ENCODE results near the gene DDX28. TPM values are rescaled to one million over a fixed set of nuclear protein-coding genes. Genes with fewer than 3 reads are reported as not detected.

The DDX28 gene
- total and polyA plus RNA-seq, 2 experiments from 2014 or later: 12.2 to 23.8 TPM

DNA sequence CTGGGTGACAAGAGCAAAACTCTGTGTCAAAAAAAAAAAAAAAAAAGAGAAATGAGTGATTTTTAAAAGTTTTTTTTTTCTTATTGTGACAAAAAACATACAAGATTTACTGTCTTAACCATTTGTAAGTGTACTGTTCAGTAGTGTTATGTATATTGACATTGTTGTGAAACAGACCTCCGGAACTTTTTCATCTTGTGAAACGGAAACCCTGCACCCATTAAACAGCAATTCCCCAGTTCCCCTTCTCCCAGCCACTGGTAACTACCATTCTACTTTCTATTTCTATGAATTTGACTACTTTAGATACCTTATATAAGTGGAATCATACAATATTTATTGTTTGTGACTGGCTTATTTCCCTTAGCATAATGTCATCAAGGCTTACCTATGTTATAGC is 18.8 kb upstream of the DDX28 start:
- no peak overlapping the region for H2AFZ ChIP-seq
- H3K27me3 ChIP-seq (ENCODE audit: insufficient read depth): no peaks in the 10 kb centered on the region
- TF ChIP-seq STAT1 (IDR thresholded peaks at IDR 0.05; ENCODE audit: unreplicated experiment): no peak
- no peak for TF ChIP-seq EZH2 (IDR thresholded peaks at IDR 0.05; ENCODE audit: low read depth, unreplicated experiment)
- TF ChIP-seq, protein P1, sequence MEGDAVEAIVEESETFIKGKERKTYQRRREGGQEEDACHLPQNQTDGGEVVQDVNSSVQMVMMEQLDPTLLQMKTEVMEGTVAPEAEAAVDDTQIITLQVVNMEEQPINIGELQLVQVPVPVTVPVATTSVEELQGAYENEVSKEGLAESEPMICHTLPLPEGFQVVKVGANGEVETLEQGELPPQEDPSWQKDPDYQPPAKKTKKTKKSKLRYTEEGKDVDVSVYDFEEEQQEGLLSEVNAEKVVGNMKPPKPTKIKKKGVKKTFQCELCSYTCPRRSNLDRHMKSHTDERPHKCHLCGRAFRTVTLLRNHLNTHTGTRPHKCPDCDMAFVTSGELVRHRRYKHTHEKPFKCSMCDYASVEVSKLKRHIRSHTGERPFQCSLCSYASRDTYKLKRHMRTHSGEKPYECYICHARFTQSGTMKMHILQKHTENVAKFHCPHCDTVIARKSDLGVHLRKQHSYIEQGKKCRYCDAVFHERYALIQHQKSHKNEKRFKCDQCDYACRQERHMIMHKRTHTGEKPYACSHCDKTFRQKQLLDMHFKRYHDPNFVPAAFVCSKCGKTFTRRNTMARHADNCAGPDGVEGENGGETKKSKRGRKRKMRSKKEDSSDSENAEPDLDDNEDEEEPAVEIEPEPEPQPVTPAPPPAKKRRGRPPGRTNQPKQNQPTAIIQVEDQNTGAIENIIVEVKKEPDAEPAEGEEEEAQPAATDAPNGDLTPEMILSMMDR (conservative IDR thresholded peaks at IDR 0.05; ENCODE audit: low read depth in 2 of 2): no peak
- TF ChIP-seq, protein P2, sequence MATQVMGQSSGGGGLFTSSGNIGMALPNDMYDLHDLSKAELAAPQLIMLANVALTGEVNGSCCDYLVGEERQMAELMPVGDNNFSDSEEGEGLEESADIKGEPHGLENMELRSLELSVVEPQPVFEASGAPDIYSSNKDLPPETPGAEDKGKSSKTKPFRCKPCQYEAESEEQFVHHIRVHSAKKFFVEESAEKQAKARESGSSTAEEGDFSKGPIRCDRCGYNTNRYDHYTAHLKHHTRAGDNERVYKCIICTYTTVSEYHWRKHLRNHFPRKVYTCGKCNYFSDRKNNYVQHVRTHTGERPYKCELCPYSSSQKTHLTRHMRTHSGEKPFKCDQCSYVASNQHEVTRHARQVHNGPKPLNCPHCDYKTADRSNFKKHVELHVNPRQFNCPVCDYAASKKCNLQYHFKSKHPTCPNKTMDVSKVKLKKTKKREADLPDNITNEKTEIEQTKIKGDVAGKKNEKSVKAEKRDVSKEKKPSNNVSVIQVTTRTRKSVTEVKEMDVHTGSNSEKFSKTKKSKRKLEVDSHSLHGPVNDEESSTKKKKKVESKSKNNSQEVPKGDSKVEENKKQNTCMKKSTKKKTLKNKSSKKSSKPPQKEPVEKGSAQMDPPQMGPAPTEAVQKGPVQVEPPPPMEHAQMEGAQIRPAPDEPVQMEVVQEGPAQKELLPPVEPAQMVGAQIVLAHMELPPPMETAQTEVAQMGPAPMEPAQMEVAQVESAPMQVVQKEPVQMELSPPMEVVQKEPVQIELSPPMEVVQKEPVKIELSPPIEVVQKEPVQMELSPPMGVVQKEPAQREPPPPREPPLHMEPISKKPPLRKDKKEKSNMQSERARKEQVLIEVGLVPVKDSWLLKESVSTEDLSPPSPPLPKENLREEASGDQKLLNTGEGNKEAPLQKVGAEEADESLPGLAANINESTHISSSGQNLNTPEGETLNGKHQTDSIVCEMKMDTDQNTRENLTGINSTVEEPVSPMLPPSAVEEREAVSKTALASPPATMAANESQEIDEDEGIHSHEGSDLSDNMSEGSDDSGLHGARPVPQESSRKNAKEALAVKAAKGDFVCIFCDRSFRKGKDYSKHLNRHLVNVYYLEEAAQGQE (IDR thresholded peaks at IDR 0.05; ENCODE audit: unreplicated experiment): no peak
- TF ChIP-seq CREB1 (CRISPR knock-in tag; IDR thresholded peaks at IDR 0.05; ENCODE audit: low read depth): no peak
- TF ChIP-seq ZNF331 (CRISPR knock-in tag; IDR thresholded peaks at IDR 0.05; ENCODE audit: low read depth): no peak
- TF ChIP-seq, protein P3, sequence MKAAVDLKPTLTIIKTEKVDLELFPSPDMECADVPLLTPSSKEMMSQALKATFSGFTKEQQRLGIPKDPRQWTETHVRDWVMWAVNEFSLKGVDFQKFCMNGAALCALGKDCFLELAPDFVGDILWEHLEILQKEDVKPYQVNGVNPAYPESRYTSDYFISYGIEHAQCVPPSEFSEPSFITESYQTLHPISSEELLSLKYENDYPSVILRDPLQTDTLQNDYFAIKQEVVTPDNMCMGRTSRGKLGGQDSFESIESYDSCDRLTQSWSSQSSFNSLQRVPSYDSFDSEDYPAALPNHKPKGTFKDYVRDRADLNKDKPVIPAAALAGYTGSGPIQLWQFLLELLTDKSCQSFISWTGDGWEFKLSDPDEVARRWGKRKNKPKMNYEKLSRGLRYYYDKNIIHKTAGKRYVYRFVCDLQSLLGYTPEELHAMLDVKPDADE (IDR thresholded peaks at IDR 0.05): no peak
- TF ChIP-seq EZH2phosphoT487 (IDR thresholded peaks at IDR 0.05; ENCODE audit: unreplicated experiment): no peak
- TF ChIP-seq NANOG (IDR thresholded peaks at IDR 0.05; ENCODE audit: borderline replicate concordance): no peak
- no peak for TF ChIP-seq ZNF462 (CRISPR knock-in tag; IDR thresholded peaks at IDR 0.05)
- no peak for TF ChIP-seq JUNB (IDR thresholded peaks at IDR 0.05; ENCODE audit: unreplicated experiment)
- TF ChIP-seq ZNF114 (CRISPR knock-in tag; IDR thresholded peaks at IDR 0.05): no peak
- TF ChIP-seq POLR2AphosphoS5 (IDR thresholded peaks at IDR 0.05; ENCODE audit: low read depth): no peak
- no peaks in the 10 kb centered on the region for H3K4me1 ChIP-seq (ENCODE audit: insufficient read depth)
- Mint-ChIP-seq H3K27me3 (ENCODE audit: insufficient read depth, low read depth, poor library complexity) (peaks cover 2% of the 10 kb centered on the region), H3K27ac (no peak overlapping the region), H3K36me3 (ENCODE audit: low read depth) (peaks cover 28% of the 10 kb centered on the region), H3K4me3 (no peak overlapping the region), H3K9me3 (no peaks in the 10 kb centered on the region), H3K4me1 (no peaks in the 10 kb centered on the region; the same call in 2 of the 3 replicates)
- H3K79me2 ChIP-seq (replicated peaks; ENCODE audit: insufficient read depth): no peaks in the 10 kb centered on the region; the same call in 1 of the 2 replicates
- H3K4me2 ChIP-seq: no peak overlapping the region
- ATAC-seq (no peak), DNase-seq (ENCODE audit: low spot score) (no peak)
- H3K36me3 ChIP-seq (ENCODE audit: insufficient read depth): no peaks in the 10 kb centered on the region
- peaks cover 6% of the 10 kb centered on the region for H4K20me1 ChIP-seq (replicated peaks; ENCODE audit: insufficient read depth)
- 0 out of 2 replicates have a peak, but pooled peaks cover 6% of the 10 kb centered on the region for H3F3A ChIP-seq (replicated peaks; ENCODE audit: low read depth)
- no peak overlapping the region for H3K4me3 ChIP-seq
- no peak overlapping the region for H3K27ac ChIP-seq (ENCODE audit: low read depth)
- H3K9me2 ChIP-seq (ENCODE audit: insufficient read depth): no peaks in the 10 kb centered on the region

All from GM23338 (cell line).